ENCODE measurements around the gene TSPEAR. TPM values are rescaled to one million over a fixed set of nuclear protein-coding genes. Genes with fewer than 3 reads are reported as not detected.
"Not testable (repeated sequence)": the region's sequence is repeated elsewhere in the genome, so short reads cannot be mapped to it uniquely, and the experiment has no call there.

TSPEAR gene
- total RNA-seq, 2 experiments from 2014 or later: not detected

GRCh38 chr21:44599264-44600029 lies 111.9 kb downstream of the TSPEAR start:
- CTCF ChIA-PET: no interaction called here
- POLR2A ChIA-PET: no interaction called here

GRCh38 chr21:44598061-44598460 lies 113.3 kb downstream of the TSPEAR start:
- ChIA-PET POLR2A (no interaction called here), CTCF (no interaction called here)

GRCh38 chr21:44596068-44596725 lies 115.2 kb downstream of the TSPEAR start:
- POLR2A ChIA-PET: no interaction called here
- CTCF ChIA-PET: no interaction called here

DNA sequence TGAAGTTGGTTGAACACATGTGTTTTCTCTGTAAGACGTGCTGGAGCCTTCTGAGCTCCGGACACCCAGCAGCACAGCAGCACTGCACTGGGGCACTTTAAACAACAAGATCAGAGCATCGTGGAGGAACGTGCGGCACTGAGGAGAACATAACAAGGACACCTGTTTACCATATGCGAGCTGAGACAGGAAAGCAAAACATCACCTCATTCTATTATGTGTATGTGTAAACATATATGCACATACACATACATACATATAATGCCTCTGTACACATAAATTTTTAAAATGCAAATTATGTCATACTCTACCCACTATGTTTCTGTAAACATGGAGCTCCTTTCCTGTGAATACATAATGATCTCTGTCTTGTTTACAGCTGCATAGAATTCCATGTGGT lies 115.8 kb downstream of the TSPEAR start:
- POLR2A ChIA-PET: no interaction called here
- CTCF ChIA-PET: no interaction called here

GRCh38 chr21:44594406-44594916 lies 116.9 kb downstream of the TSPEAR start:
- ChIA-PET CTCF (no interaction called here), POLR2A (no interaction called here)

- ChIA-PET POLR2A (no interaction called here), CTCF (no interaction called here)
Measured at GRCh38 chr21:44593598-44594405, 117.6 kb downstream of the TSPEAR start.

- CTCF ChIA-PET: no interaction called here
- POLR2A ChIA-PET: no interaction called here
Measured at GRCh38 chr21:44592446-44593311, 118.7 kb downstream of the TSPEAR start, which contains the start of gene KRTAP10-6. Gene KRTAP10-6, minus strand, starts transcription at chr21:44592505. Its CDS starts 21 bp downstream, at chr21:44592484.

GRCh38 chr21:44591801-44592130 lies 119.6 kb downstream of the TSPEAR start:
- POLR2A ChIA-PET, CTCF ChIA-PET: not testable (repeated sequence)

DNA sequence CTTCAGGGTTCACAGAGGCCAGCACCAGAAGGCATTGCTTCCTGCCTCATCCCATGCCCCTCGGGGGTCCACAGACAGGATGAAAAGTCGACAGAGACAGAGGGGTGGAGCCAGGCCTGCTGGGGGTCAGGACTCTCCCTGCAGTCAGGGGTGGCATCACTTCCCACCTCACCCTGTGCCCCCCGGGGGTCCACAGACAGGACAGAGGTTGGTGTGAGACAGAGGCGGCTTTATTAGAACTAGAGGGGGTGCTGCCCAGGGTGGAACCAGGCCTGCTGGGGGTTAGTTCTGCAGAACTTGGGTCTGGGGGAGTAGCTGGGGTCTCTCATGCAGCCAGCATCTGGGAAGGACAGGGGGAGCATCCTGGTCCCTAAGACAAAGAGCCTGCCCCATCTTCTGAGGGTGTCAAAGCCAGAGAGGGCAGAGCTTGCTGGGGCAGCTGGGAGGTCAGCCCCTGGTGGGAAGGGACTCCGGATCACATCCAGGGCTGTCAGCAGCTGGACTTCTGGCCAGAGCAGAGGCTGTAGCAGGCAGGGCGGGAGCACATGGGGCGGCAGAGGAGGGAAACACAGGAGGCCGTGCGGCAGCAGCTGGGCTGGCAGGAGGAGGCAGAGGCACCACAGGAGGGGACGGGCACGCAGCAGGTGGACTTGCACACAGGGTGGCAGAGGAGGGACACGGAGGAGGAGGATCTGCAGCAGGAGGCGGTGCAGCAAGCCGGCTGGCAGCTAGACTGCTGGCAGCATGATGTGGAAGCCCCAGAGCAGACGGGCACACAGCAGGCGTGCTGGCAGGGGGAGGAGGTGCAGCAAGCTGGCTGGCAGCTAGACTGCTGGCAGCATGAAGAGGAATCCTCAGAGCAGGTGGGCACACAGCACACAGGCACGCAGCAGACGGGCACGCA lies 120.2 kb downstream of the TSPEAR start:
- POLR2A ChIA-PET, CTCF ChIA-PET: not testable (repeated sequence)

GRCh38 chr21:44590311-44590721 lies 121.1 kb downstream of the TSPEAR start:
- ChIA-PET POLR2A (no interaction called here), CTCF (no interaction called here)

DNA sequence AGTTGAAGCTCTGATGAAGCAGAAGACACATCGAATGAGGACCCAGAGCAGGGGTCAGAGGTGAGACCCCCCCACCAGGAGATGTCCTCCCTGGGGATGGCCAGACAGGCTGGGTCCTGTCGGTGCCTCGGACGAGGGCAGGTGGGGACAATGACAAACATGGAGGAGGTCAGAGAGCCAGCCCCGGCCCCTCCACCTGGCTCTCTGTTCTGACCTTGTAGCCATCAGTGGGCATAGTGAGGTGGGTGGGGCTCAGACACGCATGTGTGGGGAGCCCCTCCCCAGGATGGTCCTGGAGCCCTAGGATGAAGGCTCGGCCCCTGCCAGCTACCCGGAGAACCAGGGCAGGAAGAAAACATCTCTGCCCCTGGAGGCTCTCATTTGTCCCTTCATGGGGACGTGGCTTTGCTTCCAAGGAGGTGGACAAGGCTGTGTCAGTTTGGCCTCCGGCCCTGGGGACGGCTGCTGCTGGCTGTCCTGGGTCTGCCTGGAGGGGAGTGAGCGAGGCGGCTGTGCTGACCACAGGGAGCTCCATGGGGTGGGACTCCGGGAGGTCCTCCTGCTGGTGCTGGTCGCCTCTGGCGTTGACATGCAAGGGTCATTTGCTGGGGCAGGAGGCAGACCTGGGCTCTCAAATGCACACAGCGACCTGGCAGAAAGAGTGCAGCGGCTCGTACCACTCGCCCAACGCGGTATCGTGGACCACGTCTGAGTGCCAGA lies 121.6 kb downstream of the TSPEAR start:
- POLR2A ChIA-PET: no interaction called here
- CTCF ChIA-PET: no interaction called here

GRCh38 chr21:44589094-44589493 lies 122.3 kb downstream of the TSPEAR start:
- CTCF ChIA-PET: no interaction called here
- POLR2A ChIA-PET: no interaction called here

DNA sequence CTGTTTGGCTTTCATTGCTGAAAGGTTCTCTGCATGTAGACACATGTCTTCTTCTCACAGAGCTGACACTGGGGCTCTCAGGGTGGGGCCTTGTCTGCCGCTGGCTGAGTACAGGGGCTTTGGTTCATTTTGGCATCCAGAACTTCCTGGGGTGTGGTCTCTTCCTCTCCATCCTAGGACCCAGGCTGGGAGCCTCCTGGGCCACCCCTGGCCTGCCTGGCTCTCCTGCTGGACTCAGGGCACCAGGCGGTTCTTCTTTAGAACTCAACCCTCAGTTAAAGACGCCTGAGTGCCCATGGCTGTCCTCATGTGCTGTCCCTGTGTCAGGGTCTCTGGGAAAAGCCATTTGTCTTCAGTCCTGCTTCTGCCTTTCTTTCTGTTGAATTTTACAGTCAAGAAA lies 125.5 kb downstream of the TSPEAR start:
- POLR2A ChIA-PET: no interaction called here
- CTCF ChIA-PET: no interaction called here

GRCh38 chr21:44583800-44584147 lies 127.6 kb downstream of the TSPEAR start:
- ChIA-PET CTCF (no interaction called here), POLR2A (no interaction called here)

- ChIA-PET CTCF (no interaction called here), POLR2A (no interaction called here)
Measured at GRCh38 chr21:44583089-44583799, 128.1 kb downstream of the TSPEAR start.

- CTCF ChIA-PET: no interaction called here
Measured at GRCh38 chr21:44582055-44582454, 129.3 kb downstream of the TSPEAR start.

DNA sequence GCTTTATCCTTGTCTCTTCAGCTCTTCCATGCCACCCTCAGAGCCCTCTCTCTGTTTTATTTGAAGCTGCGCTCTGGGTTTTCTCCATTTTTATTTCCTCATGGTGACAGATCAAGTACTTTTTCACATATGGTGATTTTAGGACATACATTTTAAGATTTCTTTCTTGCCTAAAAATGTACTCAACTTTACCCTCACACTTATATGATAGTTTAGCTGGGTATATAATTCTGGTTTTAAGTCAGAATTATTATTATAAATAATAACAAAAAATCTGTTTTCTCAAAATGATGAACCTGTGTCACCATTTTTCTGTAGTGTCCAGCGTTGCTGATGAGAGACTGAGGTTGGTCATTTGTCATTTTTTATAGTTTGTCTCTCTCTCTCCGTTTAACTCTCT lies 130.2 kb downstream of the TSPEAR start:
- CTCF ChIA-PET: no interaction called here
- POLR2A ChIA-PET: no interaction called here

More at GRCh38 chr21:44582055-44582454, 129.3 kb downstream of the TSPEAR start:
- POLR2A ChIA-PET: no interaction called here

Data from activated CD8-positive, alpha-beta memory T cell treated with anti-CD3 and anti-CD28 coated beads for 36 hours (primary cell).